ENCODE results near the gene ZNF90.
"Not testable (repeated sequence)": the region's sequence is repeated elsewhere in the genome, so short reads cannot be mapped to it uniquely, and the experiment has no call there.

Gene ZNF90

DNA sequence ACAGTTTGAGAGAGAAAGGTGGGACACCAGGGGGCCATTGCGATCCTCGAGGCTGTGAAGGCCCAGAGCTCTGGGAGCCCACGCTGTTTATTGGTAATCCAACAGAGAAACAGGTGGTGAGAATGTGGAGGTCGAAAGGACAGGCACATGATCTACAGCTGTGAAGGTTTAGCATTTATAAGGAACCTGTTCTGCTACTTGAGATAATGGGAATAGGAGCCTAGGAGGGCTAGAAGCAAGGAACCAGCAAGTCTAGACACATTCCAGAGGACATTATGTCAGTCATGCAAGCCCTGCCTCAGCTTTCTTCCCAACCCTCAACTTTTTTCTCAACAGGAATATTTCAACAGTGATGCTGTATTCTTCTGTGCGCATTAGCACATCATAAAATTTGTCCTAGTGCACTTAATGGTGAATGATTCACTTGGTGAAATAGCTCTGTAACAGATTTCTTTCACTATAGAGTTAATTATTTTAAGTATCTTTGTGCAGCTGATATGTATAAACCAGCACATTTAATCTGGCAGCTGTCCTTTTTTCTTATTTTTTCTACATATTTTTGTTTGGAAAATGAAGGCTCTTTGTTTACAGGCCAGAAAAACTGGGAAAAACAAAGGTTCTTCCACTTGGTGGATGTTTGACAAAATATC is 25.4 kb downstream of the ZNF90 start:
- DNase-seq (ENCODE audit: low spot score): no peak

DNA sequence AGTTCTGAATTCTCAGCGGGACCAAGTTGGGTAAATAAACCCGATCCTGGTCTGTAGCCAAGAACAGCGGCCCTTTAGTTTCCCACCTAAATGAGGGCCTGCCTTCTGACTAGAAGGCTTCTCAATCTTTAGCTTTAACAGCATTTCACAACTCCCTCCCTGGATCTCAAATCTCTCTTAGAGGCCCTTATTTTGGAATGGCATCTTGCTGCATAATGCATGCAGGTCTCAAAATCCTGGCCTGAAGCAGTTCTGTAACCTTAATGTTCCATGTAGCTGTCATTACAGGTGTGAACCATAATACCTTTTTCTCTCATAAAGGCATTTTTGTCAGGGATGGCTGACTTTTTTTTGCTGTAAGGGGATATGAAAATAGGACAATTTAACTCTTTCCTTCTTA is 29.5 kb downstream of the ZNF90 start:
- no peak for DNase-seq (ENCODE audit: low spot score)

DNA sequence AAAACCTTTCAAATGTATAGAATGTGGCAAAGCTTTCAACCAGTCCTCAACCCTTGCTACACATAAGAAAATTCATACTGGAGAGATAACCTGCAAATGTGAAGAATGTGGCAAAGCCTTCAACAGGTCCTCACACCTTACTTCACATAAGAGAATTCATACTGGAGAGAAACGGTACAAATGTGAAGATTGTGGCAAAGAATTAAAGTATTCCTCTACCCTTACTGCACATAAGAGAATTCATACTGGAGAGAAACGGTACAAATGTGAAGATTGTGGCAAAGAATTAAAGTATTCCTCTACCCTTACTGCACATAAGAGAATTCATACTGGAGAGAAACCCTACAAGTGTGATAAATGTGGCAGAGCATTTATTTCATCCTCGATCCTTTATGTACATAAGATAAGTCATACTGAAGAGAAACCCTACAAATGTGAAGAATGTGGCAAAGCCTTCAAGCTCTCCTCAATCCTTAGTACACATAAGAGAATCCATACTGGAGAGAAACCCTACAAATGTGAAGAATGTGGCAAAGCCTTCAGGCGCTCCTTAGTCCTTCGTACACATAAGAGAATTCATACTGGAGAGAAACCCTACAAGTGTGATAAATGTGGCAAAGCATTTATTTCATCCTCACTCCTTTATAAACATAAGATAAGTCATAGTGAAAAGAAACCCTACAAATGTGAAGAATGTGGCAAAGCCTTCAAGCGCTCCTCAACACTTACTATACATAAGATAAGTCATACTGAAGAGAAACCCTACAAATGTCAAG is 40.5 kb downstream of the ZNF90 start:
- DNase-seq (ENCODE audit: low spot score): not testable (repeated sequence)

DNA sequence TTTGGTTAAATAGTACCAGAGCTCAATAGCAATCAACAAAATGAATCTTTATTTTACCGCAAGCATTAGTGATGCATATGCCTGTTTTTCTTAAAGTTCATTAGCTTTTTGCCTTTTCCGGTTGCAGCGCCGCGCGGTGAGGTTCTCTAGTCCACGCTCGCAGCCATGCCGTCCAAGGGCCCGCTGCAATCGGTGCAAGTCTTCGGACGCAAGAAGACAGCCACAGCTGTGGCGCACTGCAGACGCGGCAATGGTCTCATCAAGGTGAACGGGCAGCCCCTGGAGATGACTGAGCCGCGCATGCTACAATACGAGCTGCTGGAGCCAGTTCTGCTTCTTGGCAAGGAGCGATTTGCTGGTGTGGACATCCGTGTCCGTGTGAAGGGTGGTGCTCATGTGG is 47.1 kb downstream of the ZNF90 start:
- DNase-seq (ENCODE audit: low spot score): no peak

DNA sequence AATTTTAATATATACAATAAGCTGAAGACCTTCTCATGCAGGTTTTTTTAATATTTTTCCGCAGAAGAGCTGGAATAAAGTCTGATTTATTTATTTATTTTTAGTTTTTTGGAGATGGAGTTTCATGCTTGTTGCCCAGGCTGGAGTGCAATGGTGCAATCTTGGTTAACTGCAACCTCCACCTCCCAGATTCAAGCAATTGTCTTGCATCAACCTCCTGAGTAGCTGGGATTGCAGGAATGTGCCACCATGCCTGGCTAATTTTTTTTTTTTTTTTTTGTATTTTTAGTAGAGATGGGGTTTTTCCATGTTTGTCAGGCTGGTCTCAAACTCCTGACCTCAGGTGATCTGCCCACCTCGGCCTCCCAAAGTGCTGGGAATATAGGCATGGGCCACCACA is 55.1 kb downstream of the ZNF90 start:
- DNase-seq (ENCODE audit: low spot score): not testable (repeated sequence)

DNA sequence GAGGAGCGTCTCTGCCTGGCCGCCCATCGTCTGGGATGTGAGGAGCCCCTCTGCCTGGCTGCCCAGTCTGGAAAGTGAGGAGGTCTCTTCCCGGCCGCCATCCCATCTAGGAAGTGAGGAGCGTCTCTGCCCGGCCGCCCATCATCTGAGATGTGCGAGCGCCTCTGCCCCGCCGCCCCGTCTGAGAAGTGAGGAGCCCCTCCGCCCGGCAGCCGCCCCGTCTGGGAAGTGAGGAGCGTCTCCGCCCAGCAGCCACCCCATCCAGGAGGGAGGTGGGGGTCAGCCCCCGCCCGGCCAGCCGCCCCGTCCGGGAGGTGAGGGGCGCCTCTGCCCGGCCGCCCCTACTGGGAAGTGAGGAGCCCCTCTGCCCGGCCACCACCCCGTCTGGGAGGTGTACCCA is 59.9 kb downstream of the ZNF90 start:
- not testable (repeated sequence) for DNase-seq (ENCODE audit: low spot score)

DNA sequence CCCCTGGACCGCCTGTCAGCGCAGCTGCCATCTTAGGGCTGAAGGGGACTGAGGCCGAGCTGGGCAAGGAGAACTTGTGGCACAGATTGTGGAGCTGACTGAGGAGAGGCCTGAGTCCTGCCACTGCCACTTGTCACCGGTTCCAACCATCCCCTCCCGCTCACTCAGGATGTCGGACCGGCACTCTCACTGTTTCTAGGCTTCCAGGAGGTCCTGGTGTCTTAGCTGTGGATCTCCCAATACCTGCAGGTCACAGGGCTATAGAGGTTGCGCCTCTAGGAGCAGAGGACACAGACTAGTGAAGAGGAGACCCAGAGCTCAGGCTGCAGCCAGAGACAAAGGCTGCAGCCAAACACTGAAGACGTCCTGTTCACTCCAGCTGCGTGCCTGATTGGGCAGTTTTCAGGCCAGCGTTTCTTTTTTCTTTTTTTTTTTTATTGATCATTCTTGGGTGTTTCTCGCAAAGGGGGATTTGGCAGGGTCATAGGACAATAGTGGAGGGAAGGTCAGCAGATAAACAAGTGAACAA is 73.9 kb downstream of the ZNF90 start:
- no peak for DNase-seq (ENCODE audit: low spot score)

DNA sequence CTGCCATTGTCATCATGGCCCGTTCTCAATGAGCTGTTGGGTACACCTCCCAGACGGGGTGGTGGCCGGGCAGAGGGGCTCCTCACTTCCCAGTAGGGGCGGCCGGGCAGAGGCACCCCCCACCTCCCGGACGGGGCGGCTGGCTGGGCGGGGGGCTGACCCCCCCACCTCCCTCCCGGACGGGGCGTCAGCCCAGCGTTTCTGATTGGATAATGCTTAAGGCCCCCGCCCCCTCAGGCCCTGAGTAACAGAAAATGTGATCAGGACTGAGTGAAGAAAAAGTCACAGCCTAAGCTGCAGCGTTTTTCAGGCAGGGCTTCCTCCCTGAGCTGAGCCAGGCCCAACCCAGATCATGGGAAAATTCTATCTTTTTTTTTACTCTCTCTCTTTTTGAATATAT is 74.7 kb downstream of the ZNF90 start:
- DNase-seq (ENCODE audit: low spot score): not testable (repeated sequence)

DNA sequence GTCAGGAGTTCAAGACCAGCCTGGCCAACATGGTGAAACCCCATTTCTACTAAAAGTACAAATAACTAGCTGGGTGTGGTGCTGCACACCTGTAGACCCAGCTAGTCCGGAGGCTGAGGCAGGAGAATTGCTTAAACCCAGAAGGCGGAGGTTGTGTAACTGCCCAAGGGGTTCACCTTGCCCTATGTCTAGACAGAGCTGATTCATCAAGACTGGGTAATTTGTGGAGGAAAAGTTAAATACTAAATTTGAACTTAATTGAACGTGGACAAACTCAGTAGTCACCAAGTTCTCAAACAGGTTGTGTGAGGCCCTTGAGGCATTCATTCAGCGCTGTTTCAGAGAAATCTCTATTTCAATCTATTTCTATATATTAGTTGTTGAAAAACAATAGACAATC is 75.5 kb downstream of the ZNF90 start:
- no peak for DNase-seq (ENCODE audit: low spot score)

DNA sequence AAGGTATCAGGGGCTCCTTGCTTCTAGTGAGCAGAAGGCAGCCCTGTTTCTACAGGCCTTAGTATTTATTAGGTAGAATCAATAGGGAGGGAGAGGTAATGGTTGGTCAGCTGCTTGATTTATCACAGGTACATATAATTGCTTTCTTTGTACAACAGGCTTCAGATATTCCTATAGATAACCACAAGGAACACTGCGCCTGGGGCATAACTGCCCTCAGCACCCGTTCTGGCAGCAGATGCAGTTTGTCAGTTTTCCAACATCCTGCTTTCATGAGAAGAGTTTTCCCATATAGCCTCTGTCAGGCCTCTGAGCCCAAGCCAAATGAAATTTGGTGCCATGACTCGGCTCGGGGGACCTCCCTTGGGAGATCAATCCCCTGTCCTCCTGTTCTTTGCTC is 76.8 kb downstream of the ZNF90 start:
- no peak for DNase-seq (ENCODE audit: low spot score)

DNA sequence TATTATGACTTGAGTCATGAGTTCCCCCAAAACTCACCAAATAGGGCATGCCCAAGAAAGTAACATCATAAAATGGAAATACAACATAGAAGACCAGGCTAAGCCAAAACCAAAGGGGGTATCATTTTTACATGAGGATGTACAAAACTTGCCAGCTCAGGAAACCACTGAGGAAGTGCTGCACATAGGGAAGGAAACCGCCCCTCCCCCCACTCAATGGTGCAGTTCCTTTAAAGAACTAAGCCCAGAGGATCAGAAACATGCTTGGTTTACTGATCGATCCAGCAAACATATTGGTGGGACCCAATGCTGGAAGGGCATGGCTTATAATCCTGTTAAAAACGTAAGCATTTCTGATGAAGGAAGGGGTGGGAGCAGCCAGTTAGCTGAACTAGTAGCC is 85.0 kb downstream of the ZNF90 start:
- DNase-seq (ENCODE audit: low spot score): no peak

DNA sequence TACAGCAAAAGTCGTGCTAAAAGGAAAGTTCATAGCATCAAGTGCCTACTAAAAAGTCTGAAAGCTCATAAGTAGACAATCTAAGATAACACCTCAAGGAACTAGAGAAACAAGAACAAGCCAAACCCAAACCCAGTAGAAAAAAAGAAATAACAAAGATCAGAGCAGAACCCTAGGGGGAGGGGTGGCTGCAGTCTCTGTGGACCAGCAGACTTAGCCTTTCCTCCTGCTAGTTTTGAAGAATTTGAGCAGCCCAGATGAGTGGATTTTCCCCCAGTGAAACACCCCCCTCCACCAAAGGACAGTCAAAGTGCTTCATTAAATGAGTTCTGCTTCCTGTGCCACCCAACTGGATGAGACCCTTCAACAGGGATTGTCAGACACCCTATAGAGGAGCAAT is 86.7 kb downstream of the ZNF90 start:
- DNase-seq (ENCODE audit: low spot score): no peak

DNA sequence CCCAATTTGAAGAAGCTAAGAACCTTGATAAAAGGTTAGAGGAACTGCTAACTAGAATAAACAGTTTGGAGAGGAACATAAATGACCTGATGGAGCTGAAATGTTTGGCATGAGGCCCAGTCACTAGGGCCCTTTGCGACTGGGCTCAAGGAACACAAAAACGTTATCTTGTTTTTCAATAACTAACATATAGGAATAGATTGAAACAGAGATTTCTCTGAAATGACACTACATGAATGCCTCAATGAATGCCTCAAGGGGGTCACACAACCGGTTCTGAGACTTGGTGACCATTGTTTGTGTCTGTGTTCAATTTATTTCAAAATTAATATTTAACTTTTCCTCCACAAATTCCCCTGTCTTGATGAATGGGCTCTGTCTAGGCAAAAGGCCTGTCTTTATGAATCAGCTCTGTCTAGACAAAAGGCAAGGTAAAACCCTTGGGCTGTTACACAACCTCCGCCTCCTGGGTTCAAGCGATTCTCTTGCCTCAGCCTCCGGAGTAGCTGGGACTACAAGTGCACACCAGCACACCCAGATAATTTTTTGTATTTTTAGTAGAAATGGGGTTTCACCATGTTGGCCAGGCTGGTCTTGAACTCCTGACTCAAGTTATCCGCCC is 88.3 kb downstream of the ZNF90 start:
- no peak for DNase-seq (ENCODE audit: low spot score)

DNA sequence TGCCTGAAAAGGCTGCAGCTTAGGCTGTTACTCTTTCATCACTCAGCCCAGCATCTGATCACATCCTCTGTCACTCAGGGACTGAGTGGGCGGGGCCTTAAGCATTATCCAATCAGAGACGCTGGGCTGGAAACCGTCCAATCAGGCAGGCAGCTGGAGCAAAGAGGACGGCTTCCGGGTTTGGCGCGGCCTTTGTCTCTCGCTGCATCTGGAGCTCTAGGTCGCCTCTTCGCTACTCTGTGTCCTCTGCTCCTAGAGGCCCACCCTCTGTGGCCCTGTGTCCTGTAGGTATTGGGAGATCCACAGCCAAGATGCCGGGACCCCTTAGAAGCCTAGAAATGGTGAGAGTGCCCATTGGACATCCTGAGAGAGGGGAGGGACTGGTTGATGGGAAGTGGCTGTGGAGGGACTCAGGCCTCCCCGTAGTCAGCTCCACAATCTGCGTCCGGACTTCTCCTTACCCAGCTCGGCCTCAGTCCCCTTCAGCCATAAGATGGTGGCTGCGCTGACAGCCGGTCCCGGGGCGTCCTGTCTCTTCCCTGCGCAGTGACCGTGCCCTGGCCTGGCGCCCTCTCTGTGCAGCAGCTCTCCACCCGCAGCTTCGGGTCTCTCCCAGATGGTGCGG is 89.3 kb downstream of the ZNF90 start, which contains the start of gene ZNF486:
TSS of gene ZNF486 (plus strand) at position 195 of the 625 bp plus-strand sequence. CDS start at position 312, 117 bp downstream.
- peak; percentile 97 for DNase-seq (ENCODE audit: low spot score)

DNA sequence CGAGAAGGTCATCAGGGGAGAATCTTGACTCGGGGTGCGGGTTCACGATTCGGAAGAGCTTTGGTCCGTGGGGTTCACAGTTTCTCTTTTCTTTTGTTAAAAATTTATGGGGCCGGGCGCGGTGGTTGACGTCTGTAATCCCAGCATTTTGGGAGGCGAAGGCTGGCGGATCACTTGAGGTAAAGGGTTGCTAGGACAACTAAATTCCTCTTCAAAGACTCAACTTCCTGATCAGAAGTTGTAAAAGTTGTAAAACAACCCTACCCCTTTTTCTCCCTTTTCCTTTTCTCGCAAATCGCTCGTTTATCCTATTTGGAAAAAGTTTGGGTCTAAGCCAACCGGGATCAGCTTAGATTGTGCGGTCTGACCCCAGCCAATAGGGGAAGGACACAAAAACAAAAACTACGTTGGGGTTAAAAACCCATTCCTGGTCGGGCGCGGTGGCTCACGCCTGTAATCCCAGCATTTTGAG is 89.9 kb downstream of the ZNF90 start:
- no peak for DNase-seq (ENCODE audit: low spot score)

All from putamen (tissue), 1 donor.